HepG2 (cell line): ENCODE results near the gene MT1G. TPM values are rescaled to one million over a fixed set of nuclear protein-coding genes. Genes with fewer than 3 reads are reported as not detected.

Experiments
- ATAC-seq: fragments of 200-7000 bp; cut with Tn5 transposase; 3 replicates; pipeline ENCODE4 v1.9.1; 2020; ENCODE audit warnings: mild to moderate bottlenecking, moderate library complexity
- BruUV-seq: library from RNA; stranded (reverse); fragments of 400-500 nt; replicated peaks from 2 replicates; lab custom pipeline; 2021; lab: Mats Ljungman, UMichigan
- CTCF ChIA-PET: fragments of 300-600 bp; formaldehyde crosslinking; extraction: SDS; loops from one replicate; lab custom pipeline; 2021; ENCODE audit warnings: low total read pairs, inconsistent platforms, low intra/inter-chr PET ratio; lab: Yijun Ruan, JAX
- POLR2A ChIA-PET: fragments of 350-600 bp; sonication (Branson Sonifier 250); formaldehyde crosslinking; loops from one replicate; lab custom pipeline; 2020; ENCODE audit warnings: antibody characterized with exemption, inconsistent platforms; lab: Yijun Ruan, JAX
- DNase-seq: peaks from one replicate; pipeline ENCODE4 v3.0.0-alpha.2; 2015; ENCODE audit warnings: low spot score
- FAIRE-seq: peaks from 3 replicates; lab custom pipeline; 2011; peaks lifted over from hg19 to GRCh38; lab: Jason Lieb, UNC
- H2AFZ ChIP-seq: one replicate; pipeline ENCODE4 v1.6.1; 2011; ENCODE audit warnings: low read length, inconsistent platforms
- H3K27ac ChIP-seq: fragments of 300-600 bp; 3 replicates; pipeline ENCODE4 v1.8.0; 2011; ENCODE audit warnings: mixed run types, mild to moderate bottlenecking, mixed read lengths, low read length, inconsistent platforms; ENCODE audit not compliant: insufficient read depth; ENCODE audit errors: extremely low read length
- H3K27me3 ChIP-seq, 2 experiments: fragments of 200-600 bp in 1 of 2; 2 replicates in 1 of 2; 3 replicates in 1 of 2; pipeline versions ENCODE4 v1.6.0 to v1.8.0; 2011; ENCODE audit warnings: low read length in 2 of 2, mild to moderate bottlenecking in 2 of 2, moderate library complexity in 2 of 2, inconsistent platforms in 1 of 2; ENCODE audit not compliant: insufficient read depth in 2 of 2, control insufficient read depth in 1 of 2
- H3K36me3 ChIP-seq, 2 experiments: fragments of 200-600 bp in 1 of 2; replicated peaks in 1 of 2; 2 replicates in 1 of 2; 3 replicates in 1 of 2; pipeline versions ENCODE4 v1.5.1 to v1.8.0; 2011; ENCODE audit warnings: low read length in 2 of 2, inconsistent platforms in 1 of 2; ENCODE audit not compliant: insufficient read depth in 2 of 2, control insufficient read depth in 1 of 2
- H3K4me1 ChIP-seq: 2 replicates; pipeline ENCODE4 v1.5.1; 2012; ENCODE audit warnings: low read length, inconsistent platforms; ENCODE audit not compliant: insufficient read depth
- H3K4me2 ChIP-seq: 2 replicates; pipeline ENCODE4 v1.6.0; 2011; ENCODE audit warnings: low read depth, low read length, inconsistent platforms
- H3K4me3 ChIP-seq, 3 experiments: fragments of 200-600 bp in 1 of 3; sonication (generic), shearing (Covaris generic) in 1 of 3; replicated peaks in 1 of 3; 2 replicates each; pipeline ENCODE4 v1.5.1; 2011 to 2016; ENCODE audit warnings: low read length in 3 of 3, inconsistent platforms in 2 of 3, low read depth in 2 of 3, mild to moderate bottlenecking in 2 of 3, control low read depth in 1 of 3, mixed read lengths in 1 of 3; ENCODE audit not compliant: insufficient read depth in 1 of 3
- H3K79me2 ChIP-seq: one replicate; pipeline ENCODE4 v1.6.1; 2011; ENCODE audit warnings: low read length, inconsistent platforms; ENCODE audit not compliant: insufficient read depth
- H3K9ac ChIP-seq: 2 replicates; pipeline ENCODE4 v1.6.0; 2011; ENCODE audit warnings: mild to moderate bottlenecking, low read depth, low read length, inconsistent platforms; ENCODE audit not compliant: insufficient read depth
- H3K9me3 ChIP-seq: 2 replicates; pipeline ENCODE4 v1.5.1; 2012; ENCODE audit warnings: mild to moderate bottlenecking, low read length
- H4K20me1 ChIP-seq: 2 replicates; pipeline ENCODE4 v1.6.0; 2011; ENCODE audit warnings: inconsistent platforms, mild to moderate bottlenecking, low read length, moderate library complexity; ENCODE audit not compliant: insufficient read depth
- CHCHD3 ChIP-seq: sonication (generic); formaldehyde crosslinking; IDR thresholded peaks from 2 replicates; pipeline ENCODE4 v1.8.0; 2022; ENCODE audit warnings: mild to moderate bottlenecking, missing genetic modification reagents, moderate library complexity
- ELF3 ChIP-seq: IDR thresholded peaks from 2 replicates; pipeline ENCODE4 v1.6.1; 2016; ENCODE audit warnings: missing genetic modification reagents, missing compliant biosample characterization
- HNRNPL ChIP-seq: fragments of 200-400 bp; formaldehyde crosslinking; IDR thresholded peaks from 2 replicates; pipeline ENCODE4 v1.6.1; 2017; ENCODE audit warnings: mild to moderate bottlenecking, low read depth, low read length
- MTF1 ChIP-seq: sonication (generic); formaldehyde crosslinking; IDR thresholded peaks from 2 replicates; pipeline ENCODE4 v1.5.0; 2020; ENCODE audit warnings: missing genetic modification reagents
- NONO ChIP-seq, 2 experiments: fragments of 450-650 bp in 1 of 2; sonication (generic) in 1 of 2; formaldehyde crosslinking in 1 of 2; IDR thresholded peaks in 1 of 2; conservative IDR thresholded peaks in 1 of 2; 2 replicates each; pipeline versions ENCODE4 v1.6.1 to v1.8.0; 2017 to 2022; ENCODE audit warnings: mild to moderate bottlenecking in 1 of 2, missing genetic modification reagents in 1 of 2, moderate library complexity in 1 of 2
- RBM39 ChIP-seq: fragments of 200-400 bp; formaldehyde crosslinking; IDR thresholded peaks from one replicate; pipeline ENCODE4 v1.6.1; 2018; ENCODE audit warnings: antibody characterized with exemption, mild to moderate bottlenecking, low read depth, low read length; ENCODE audit not compliant: poor library complexity, severe bottlenecking
- ZBTB7A ChIP-seq: sonication (generic); formaldehyde crosslinking; IDR thresholded peaks from 2 replicates; pipeline ENCODE4 v1.8.0; 2022; ENCODE audit warnings: mild to moderate bottlenecking, missing genetic modification reagents
- ZFP1 ChIP-seq: IDR thresholded peaks from 2 replicates; pipeline ENCODE4 v1.6.1; 2016
- ZFX ChIP-seq: sonication (generic); formaldehyde crosslinking; IDR thresholded peaks from 2 replicates; pipeline ENCODE4 v1.4.0; 2020; ENCODE audit warnings: mild to moderate bottlenecking, low read depth, missing genetic modification reagents, moderate library complexity
- ZNF446 ChIP-seq: sonication (generic); formaldehyde crosslinking; IDR thresholded peaks from 2 replicates; pipeline ENCODE4 v1.5.0; 2020; ENCODE audit warnings: mild to moderate bottlenecking, missing genetic modification reagents
- ZNF619 ChIP-seq: sonication (generic); formaldehyde crosslinking; IDR thresholded peaks from 2 replicates; pipeline ENCODE4 v1.4.0; 2020; ENCODE audit warnings: mild to moderate bottlenecking, missing genetic modification reagents
- ZNF703 ChIP-seq: sonication (generic); formaldehyde crosslinking; IDR thresholded peaks from 2 replicates; pipeline ENCODE4 v1.5.1; 2020; ENCODE audit warnings: missing genetic modification reagents, mild to moderate bottlenecking, moderate library complexity, borderline replicate concordance
- WGBS: methylation state at CpG from one replicate; pipeline ENCODE4 v1.1.6; 2017; ENCODE audit warnings: low lambda C conversion rate; 5-methylcytosine and 5-hydroxymethylcytosine counted together
- in situ Hi-C: cut with HindIII; loops from 2 replicates; pipeline ENCODE4 v1.10.0; 2017; ENCODE audit warnings: low pct_unique_long_range_greater_than_20kb; ENCODE audit not compliant: extremely low pct_ligation_motif_present
- intact Hi-C: fragments of 100-400 bp; cut with micrococcal nuclease; formaldehyde crosslinking; loops from one replicate; pipeline ENCODE4 v1.10.0; 2022; ENCODE audit not compliant: unreplicated experiment
- polyA plus RNA-seq, 8 experiments: library from polyadenylated mRNA; depleted of rRNA in 3 of 8; stranded (reverse) in 7 of 8; unstranded in 1 of 8; fragments of >200 nt; fragmentation: Illumina TruSeq in 4 of 8; extraction: Trizol in 4 of 8; gene quantifications; 2 replicates each; pipeline versions ENCODE4 v1.2.1 to v1.2.3, GENCODE V29; 2011 to 2016; ENCODE audit warnings: low read depth in 4 of 8, missing spikeins in 1 of 8, mixed read lengths in 1 of 8; ENCODE audit not compliant: insufficient read depth in 1 of 8
- total RNA-seq, 5 experiments: library from RNA; depleted of rRNA; stranded (reverse); fragments of >200 nt; fragmentation: Illumina TruSeq; extraction: Trizol; gene quantifications; 2 replicates each; pipeline ENCODE4 v1.2.3, GENCODE V29; 2016; ENCODE audit warnings: low read depth in 1 of 5
- TF ChIP-seq, protein P1 (sequence below): sonication (generic); formaldehyde crosslinking; IDR thresholded peaks from 2 replicates; pipeline ENCODE4 v1.5.1; 2020; ENCODE audit warnings: mild to moderate bottlenecking, missing genetic modification reagents
- TF ChIP-seq, protein P2 (sequence below): IDR thresholded peaks from 2 replicates; pipeline ENCODE4 v1.6.1; 2016; ENCODE audit warnings: low read depth, borderline replicate concordance
- TF ChIP-seq, protein P3 (sequence below): sonication (generic); formaldehyde crosslinking; conservative IDR thresholded peaks from 2 replicates; pipeline ENCODE4 v1.4.0; 2020; ENCODE audit warnings: missing genetic modification reagents

Gene MT1G
- total and polyA plus RNA-seq, 2 of the 13 experiments (the other 11 are each of a cell fraction or from before 2014, with no cell fraction given), result 3.6 to 377 TPM

DNA sequence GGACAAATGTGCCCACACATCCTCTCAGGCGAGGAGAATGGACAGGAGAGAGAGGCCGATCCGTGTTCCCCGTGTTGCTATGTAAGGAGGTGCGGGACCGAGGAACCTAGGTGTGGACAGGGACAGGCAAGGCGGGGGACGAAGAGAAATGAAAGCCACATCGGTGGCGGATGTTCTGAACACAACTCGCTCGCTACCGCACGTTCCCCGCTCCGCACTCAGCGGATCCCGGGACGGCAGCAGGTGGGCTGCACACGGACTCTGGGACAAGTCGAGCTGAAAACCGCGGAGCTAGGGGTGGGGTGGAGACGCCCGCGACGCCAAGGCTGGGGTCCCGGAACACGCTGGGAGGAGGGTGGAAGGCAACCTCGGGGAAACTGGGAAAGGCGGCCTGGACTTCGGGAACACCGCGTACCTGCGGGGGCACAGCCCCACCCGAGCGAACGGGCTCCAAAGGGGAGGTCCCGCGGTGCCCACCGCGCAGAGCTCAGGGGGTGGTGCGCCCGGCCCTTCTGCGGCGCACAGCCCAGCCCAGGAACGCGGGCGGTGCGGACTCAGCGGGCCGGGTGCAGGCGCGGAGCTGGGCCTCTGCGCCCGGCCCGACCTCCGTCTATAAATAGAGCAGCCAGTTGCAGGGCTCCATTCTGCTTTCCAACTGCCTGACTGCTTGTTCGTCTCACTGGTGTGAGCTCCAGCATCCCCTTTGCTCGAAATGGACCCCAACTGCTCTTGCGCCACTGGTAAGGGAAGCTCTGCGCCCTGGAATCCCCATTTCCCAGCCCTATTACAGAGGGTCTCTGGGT lies 42.5 kb downstream of the MT1G start, which contains the start of gene MT1E:
Gene MT1E (plus strand): TSS at position 642 of the 803 bp plus-strand sequence. CDS start 71 bp downstream, at position 713.
- ATAC-seq (peak; percentile 92), DNase-seq (peak; percentile 63), FAIRE-seq (no peak)
- Histone ChIP-seq H3K36me3 (no peaks in the 10 kb centered on the region), H3K9me3 (no peaks in the 10 kb centered on the region), H3K27me3 (peaks cover 0 to 34% of the 10 kb centered on the region in 2 experiments; a peak in 3 of 5 replicates), H3K4me2 (peak within 1 kb of the TSS; percentile 97), H3K79me2 (no peaks in the 10 kb centered on the region), H3K4me1 (peaks cover 60% of the 10 kb centered on the region), H4K20me1 (no peaks in the 10 kb centered on the region), H3K9ac (peak within 1 kb of the TSS; percentile 64), H3K4me3 (peak within 1 kb of the TSS; percentile 63 to 88 (median 72)), H3K27ac (no peak within 1 kb of the TSS), H2AFZ (peak within 1 kb of the TSS; percentile 76)
- in situ Hi-C loops, result no loop called here
- POLR2A ChIA-PET, result interaction anchor here (0.9 to 4.8 kb wide), 9 partner anchors 11 to 58 kb away, joined by 3 to 83 read pairs (median 5); partner anchors contain the start of genes MT1F and MT2A
- no TSS peak for BruUV-seq
- CTCF ChIA-PET, result no interaction called here
- intact Hi-C loops, result no loop called here
- WGBS, result 7% methylated on average over 30 of the region's 62 CpGs
- TF ChIP-seq CHCHD3 (CRISPR knock-in tag), result peak; percentile 76; the same call in 1 of the 2 replicates
- no peak for TF ChIP-seq RBM39
- TF ChIP-seq, protein P1, sequence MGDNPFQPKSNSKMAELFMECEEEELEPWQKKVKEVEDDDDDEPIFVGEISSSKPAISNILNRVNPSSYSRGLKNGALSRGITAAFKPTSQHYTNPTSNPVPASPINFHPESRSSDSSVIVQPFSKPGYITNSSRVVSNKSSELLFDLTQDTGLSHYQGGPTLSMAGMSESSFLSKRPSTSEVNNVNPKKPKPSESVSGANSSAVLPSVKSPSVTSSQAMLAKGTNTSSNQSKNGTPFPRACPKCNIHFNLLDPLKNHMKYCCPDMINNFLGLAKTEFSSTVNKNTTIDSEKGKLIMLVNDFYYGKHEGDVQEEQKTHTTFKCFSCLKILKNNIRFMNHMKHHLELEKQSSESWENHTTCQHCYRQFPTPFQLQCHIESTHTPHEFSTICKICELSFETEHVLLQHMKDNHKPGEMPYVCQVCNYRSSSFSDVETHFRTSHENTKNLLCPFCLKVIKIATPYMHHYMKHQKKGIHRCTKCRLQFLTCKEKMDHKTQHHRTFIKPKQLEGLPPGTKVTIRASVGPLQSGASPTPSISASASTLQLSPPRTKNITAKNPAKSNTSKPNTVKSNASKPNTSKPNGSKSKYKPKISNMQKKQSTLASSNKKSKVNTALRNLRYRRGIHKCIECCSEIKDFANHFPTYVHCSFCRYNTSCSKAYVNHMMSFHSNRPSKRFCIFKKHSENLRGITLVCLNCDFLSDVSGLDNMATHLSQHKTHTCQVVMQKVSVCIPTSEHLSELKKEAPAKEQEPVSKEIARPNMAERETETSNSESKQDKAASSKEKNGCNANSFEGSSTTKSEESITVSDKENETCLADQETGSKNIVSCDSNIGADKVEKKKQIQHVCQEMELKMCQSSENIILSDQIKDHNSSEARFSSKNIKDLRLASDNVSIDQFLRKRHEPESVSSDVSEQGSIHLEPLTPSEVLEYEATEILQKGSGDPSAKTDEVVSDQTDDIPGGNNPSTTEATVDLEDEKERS (CRISPR knock-in tag), result peak; percentile 56; the same call in 1 of the 2 replicates
- TF ChIP-seq, protein P2, sequence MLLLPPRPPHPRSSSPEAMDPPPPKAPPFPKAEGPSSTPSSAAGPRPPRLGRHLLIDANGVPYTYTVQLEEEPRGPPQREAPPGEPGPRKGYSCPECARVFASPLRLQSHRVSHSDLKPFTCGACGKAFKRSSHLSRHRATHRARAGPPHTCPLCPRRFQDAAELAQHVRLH, result no peak
- TF ChIP-seq, protein P3, sequence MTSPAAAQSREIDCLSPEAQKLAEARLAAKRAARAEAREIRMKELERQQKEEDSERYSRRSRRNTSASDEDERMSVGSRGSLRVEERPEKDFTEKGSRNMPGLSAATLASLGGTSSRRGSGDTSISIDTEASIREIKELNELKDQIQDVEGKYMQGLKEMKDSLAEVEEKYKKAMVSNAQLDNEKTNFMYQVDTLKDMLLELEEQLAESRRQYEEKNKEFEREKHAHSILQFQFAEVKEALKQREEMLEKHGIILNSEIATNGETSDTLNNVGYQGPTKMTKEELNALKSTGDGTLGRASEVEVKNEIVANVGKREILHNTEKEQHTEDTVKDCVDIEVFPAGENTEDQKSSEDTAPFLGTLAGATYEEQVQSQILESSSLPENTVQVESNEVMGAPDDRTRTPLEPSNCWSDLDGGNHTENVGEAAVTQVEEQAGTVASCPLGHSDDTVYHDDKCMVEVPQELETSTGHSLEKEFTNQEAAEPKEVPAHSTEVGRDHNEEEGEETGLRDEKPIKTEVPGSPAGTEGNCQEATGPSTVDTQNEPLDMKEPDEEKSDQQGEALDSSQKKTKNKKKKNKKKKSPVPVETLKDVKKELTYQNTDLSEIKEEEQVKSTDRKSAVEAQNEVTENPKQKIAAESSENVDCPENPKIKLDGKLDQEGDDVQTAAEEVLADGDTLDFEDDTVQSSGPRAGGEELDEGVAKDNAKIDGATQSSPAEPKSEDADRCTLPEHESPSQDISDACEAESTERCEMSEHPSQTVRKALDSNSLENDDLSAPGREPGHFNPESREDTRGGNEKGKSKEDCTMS (CRISPR knock-in tag), result 0 out of 2 replicates have a peak, but pooled peaks have one; percentile 31
- 0 out of 2 replicates have a peak, but pooled peaks have one; percentile 10 for TF ChIP-seq ZNF619
- peak; percentile 21 for TF ChIP-seq ELF3 (CRISPR knock-in tag)
- TF ChIP-seq ZFX (CRISPR knock-in tag), result peak; percentile 80
- 0 out of 2 replicates have a peak, but pooled peaks have one; percentile 42 for TF ChIP-seq ZBTB7A (CRISPR knock-in tag)
- peak; percentile 99 for TF ChIP-seq MTF1 (CRISPR knock-in tag)
- TF ChIP-seq ZFP1, result no peak
- no peak for TF ChIP-seq ZNF703 (CRISPR knock-in tag)
- TF ChIP-seq ZNF446 (CRISPR knock-in tag), result peak; percentile 73; the same call in 1 of the 2 replicates
- peak; percentile 61; the same call in 1 of the 2 replicates for TF ChIP-seq HNRNPL
- no peak for TF ChIP-seq NONO (IDR thresholded peaks at IDR 0.05)
- peak; percentile 44; the same call in 1 of the 2 replicates for TF ChIP-seq NONO (CRISPR knock-in tag; conservative IDR thresholded peaks at IDR 0.05)
